A673 (cell line): ENCODE measurements around the gene KIAA0753.
"Not testable (repeated sequence)": the region's sequence is repeated elsewhere in the genome, so short reads cannot be mapped to it uniquely, and the experiment has no call there.

ENCODE experiments used
- EZH2 ChIP-seq: fragments of 200-600 bp; sonication (generic); IDR thresholded peaks from 2 replicates; pipeline ENCODE4 v1.6.1; 2017; ENCODE audit warnings: borderline replicate concordance, low read depth, mild to moderate bottlenecking, mixed read lengths, antibody characterized with exemption, low read length; ENCODE audit not compliant: poor library complexity, severe bottlenecking
- TF ChIP-seq, protein P1 (sequence below): fragments of 300-800, 200-600 bp; sonication (generic); conservative IDR thresholded peaks from 2 replicates; pipeline ENCODE4 v1.5.1; 2017; ENCODE audit warnings: low read depth, mild to moderate bottlenecking, antibody characterized with exemption, low read length, moderate library complexity, mixed read lengths

DNA sequence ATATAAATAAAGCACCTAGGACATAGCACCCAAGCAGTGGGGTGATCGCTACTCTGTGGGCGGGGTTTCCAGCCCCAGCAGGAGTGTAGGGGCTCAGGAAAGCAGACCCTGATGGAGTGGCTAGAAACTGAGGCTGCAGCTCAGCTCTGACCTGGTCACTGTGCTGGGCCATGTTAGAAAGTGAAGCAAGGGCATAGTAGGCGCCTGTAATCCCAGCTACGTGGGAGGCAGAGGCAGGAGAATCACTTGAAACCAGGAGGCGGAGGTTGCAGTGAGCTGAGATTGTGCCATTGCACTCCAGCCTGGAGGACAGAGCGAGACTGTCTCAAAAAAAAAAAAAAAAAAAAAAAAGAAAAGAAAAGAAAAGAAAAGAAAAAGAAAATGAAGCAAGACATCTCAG lies 67.0 kb downstream of the KIAA0753 start:
- TF ChIP-seq, protein P1, sequence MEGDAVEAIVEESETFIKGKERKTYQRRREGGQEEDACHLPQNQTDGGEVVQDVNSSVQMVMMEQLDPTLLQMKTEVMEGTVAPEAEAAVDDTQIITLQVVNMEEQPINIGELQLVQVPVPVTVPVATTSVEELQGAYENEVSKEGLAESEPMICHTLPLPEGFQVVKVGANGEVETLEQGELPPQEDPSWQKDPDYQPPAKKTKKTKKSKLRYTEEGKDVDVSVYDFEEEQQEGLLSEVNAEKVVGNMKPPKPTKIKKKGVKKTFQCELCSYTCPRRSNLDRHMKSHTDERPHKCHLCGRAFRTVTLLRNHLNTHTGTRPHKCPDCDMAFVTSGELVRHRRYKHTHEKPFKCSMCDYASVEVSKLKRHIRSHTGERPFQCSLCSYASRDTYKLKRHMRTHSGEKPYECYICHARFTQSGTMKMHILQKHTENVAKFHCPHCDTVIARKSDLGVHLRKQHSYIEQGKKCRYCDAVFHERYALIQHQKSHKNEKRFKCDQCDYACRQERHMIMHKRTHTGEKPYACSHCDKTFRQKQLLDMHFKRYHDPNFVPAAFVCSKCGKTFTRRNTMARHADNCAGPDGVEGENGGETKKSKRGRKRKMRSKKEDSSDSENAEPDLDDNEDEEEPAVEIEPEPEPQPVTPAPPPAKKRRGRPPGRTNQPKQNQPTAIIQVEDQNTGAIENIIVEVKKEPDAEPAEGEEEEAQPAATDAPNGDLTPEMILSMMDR = not testable (repeated sequence)
- not testable (repeated sequence) for TF ChIP-seq EZH2
